HG03095 (cell line): Measurements from ENCODE around the gene NELFB.

Source experiments
- ATAC-seq: cut with Tn5 transposase; IDR thresholded peaks from one replicate; pipeline ENCODE4 v1.9.1; 2021; ENCODE audit warnings: moderate library complexity; ENCODE audit not compliant: unreplicated experiment

The NELFB gene

GRCh38 chr9:137267933-137268355 is 12.8 kb downstream of the NELFB start:
- no peak for ATAC-seq

GRCh38 chr9:137268538-137269201 is 13.5 kb downstream of the NELFB start:
- ATAC-seq: no peak

- ATAC-seq: no peak
These were observed 14.2 kb downstream of the NELFB start for GRCh38 chr9:137269231-137269772.

GRCh38 chr9:137270929-137271695 is 16.0 kb downstream of the NELFB start:
- no peak for ATAC-seq

- ATAC-seq: no peak
These were observed 16.6 kb downstream of the NELFB start for GRCh38 chr9:137271696-137272076.

- ATAC-seq: no peak
These were observed 17.3 kb downstream of the NELFB start for GRCh38 chr9:137272241-137273094.

GRCh38 chr9:137273095-137273490 is 18.0 kb downstream of the NELFB start:
- ATAC-seq: no peak

- ATAC-seq: no peak
These were observed 18.6 kb downstream of the NELFB start for GRCh38 chr9:137273611-137274320.

GRCh38 chr9:137275203-137275587 is 20.1 kb downstream of the NELFB start:
- ATAC-seq: no peak

- no peak for ATAC-seq
These were observed 20.7 kb downstream of the NELFB start for GRCh38 chr9:137275588-137276472.

- no peak for ATAC-seq
These were observed 21.6 kb downstream of the NELFB start for GRCh38 chr9:137276473-137277328.

GRCh38 chr9:137277329-137278041 is 22.4 kb downstream of the NELFB start, which contains the start of gene TOR4A:
Gene TOR4A (plus strand): TSS chr9:137277726. CDS start chr9:137278690, 964 bp downstream.
- peak; percentile 67 for ATAC-seq

- ATAC-seq: peak; percentile 4
These were observed 23.1 kb downstream of the NELFB start for GRCh38 chr9:137278061-137278701.

GRCh38 chr9:137278721-137279711 is 23.9 kb downstream of the NELFB start:
- no peak for ATAC-seq

GRCh38 chr9:137279741-137280473 is 24.8 kb downstream of the NELFB start:
- ATAC-seq: no peak
